ENCODE results near the gene DAAM2. TPM values are rescaled to one million over a fixed set of nuclear protein-coding genes. Genes with fewer than 3 reads are reported as not detected.

DAAM2 gene
- polyA plus RNA-seq, 1 experiment = 60.6 TPM

- CTCF ChIA-PET = interaction anchor here (0.9 to 3.0 kb wide), 6 partner anchors 9 to 62 kb away, joined by 3 to 16 read pairs (median 4); no protein-coding TSS in a partner anchor
Observed at GRCh38 chr6:39882531-39882899, 90.3 kb downstream of the DAAM2 start.

GRCh38 chr6:39884696-39885095 is 92.5 kb downstream of the DAAM2 start:
- ChIA-PET CTCF (interaction anchor here (1.4 to 1.5 kb wide), 2 partner anchors 19 to 20 kb away, joined by 3 to 4 read pairs; no protein-coding TSS in a partner anchor), POLR2A (interaction anchor here (0.6 kb wide), 1 partner anchor 92 kb away, joined by 5 read pairs; no protein-coding TSS in a partner anchor)
- Histone ChIP-seq H3K27me3 (ENCODE audit: control insufficient read depth, insufficient read depth, low read length) (no peaks in the 10 kb centered on the region), H3K36me3 (ENCODE audit: control insufficient read depth, insufficient read depth, low read length) (peaks cover 3% of the 10 kb centered on the region; the same call in 1 of the 2 replicates), H3K4me3 (ENCODE audit: low read depth, low read length) (no peak overlapping the region)
- no peak for TF ChIP-seq CTCF (IDR thresholded peaks at IDR 0.05; ENCODE audit: insufficient read depth, low read depth, low read length)
- DNase-seq (ENCODE audit: low read depth) = no peak

More at GRCh38 chr6:39882531-39882899, 90.3 kb downstream of the DAAM2 start:
- TF ChIP-seq CTCF (IDR thresholded peaks at IDR 0.05; ENCODE audit: insufficient read depth, low read depth, low read length) = no peak
- no peaks in the 10 kb centered on the region for H3K27me3 ChIP-seq (ENCODE audit: control insufficient read depth, insufficient read depth, low read length)
- POLR2A ChIA-PET = interaction anchor here (0.6 kb wide), 2 partner anchors 8 to 15 kb away, joined by 6 to 7 read pairs; no protein-coding TSS in a partner anchor
- peaks cover 17% of the 10 kb centered on the region for H3K36me3 ChIP-seq (ENCODE audit: control insufficient read depth, insufficient read depth, low read length)
- H3K4me3 ChIP-seq (ENCODE audit: low read depth, low read length) = no peak overlapping the region
- DNase-seq (ENCODE audit: low read depth) = peak; percentile 87

GRCh38 chr6:39885691-39886090 is 93.5 kb downstream of the DAAM2 start:
- H3K4me3 ChIP-seq (ENCODE audit: low read depth, low read length) = no peak overlapping the region
- ChIA-PET POLR2A (no interaction called here), CTCF (interaction anchor here (1.3 to 1.5 kb wide), 3 partner anchors 12 to 21 kb away, joined by 3 to 4 read pairs (median 3); no protein-coding TSS in a partner anchor)
- peaks cover 3% of the 10 kb centered on the region; the same call in 1 of the 2 replicates for H3K36me3 ChIP-seq (ENCODE audit: control insufficient read depth, insufficient read depth, low read length)
- TF ChIP-seq CTCF (IDR thresholded peaks at IDR 0.05; ENCODE audit: insufficient read depth, low read depth, low read length) = no peak
- no peak for DNase-seq (ENCODE audit: low read depth)
- H3K27me3 ChIP-seq (ENCODE audit: control insufficient read depth, insufficient read depth, low read length) = no peaks in the 10 kb centered on the region

GRCh38 chr6:39886871-39887270 is 94.7 kb downstream of the DAAM2 start:
- ChIA-PET POLR2A (interaction anchor here (0.6 kb wide), 1 partner anchor 297 kb away, joined by 3 read pairs; no protein-coding TSS in a partner anchor), CTCF (no interaction called here)
- TF ChIP-seq CTCF (IDR thresholded peaks at IDR 0.05; ENCODE audit: insufficient read depth, low read depth, low read length) = no peak
- peaks cover 3% of the 10 kb centered on the region; the same call in 1 of the 2 replicates for H3K36me3 ChIP-seq (ENCODE audit: control insufficient read depth, insufficient read depth, low read length)
- DNase-seq (ENCODE audit: low read depth) = no peak
- H3K27me3 ChIP-seq (ENCODE audit: control insufficient read depth, insufficient read depth, low read length) = no peaks in the 10 kb centered on the region
- H3K4me3 ChIP-seq (ENCODE audit: low read depth, low read length) = no peak overlapping the region

GRCh38 chr6:39887692-39888450 is 95.7 kb downstream of the DAAM2 start:
- Histone ChIP-seq H3K27me3 (ENCODE audit: control insufficient read depth, insufficient read depth, low read length) (no peaks in the 10 kb centered on the region), H3K36me3 (ENCODE audit: control insufficient read depth, insufficient read depth, low read length) (peaks cover 3% of the 10 kb centered on the region; the same call in 1 of the 2 replicates), H3K4me3 (ENCODE audit: low read depth, low read length) (no peak overlapping the region)
- no peak for TF ChIP-seq CTCF (IDR thresholded peaks at IDR 0.05; ENCODE audit: insufficient read depth, low read depth, low read length)
- ChIA-PET POLR2A (no interaction called here), CTCF (interaction anchor here (1.4 to 1.9 kb wide), 2 partner anchors 16 to 22 kb away, joined by 5 to 6 read pairs; no protein-coding TSS in a partner anchor)
- DNase-seq (ENCODE audit: low read depth) = peak; percentile 44

Data from BJ (cell line).